Muscle of leg (tissue), 11 donors: ENCODE results near the gene GALNT9. TPM values are rescaled to one million over a fixed set of nuclear protein-coding genes. Genes with fewer than 3 reads are reported as not detected.

Source experiments
- DNase-seq: peaks from one replicate; pipeline ENCODE4 v3.0.0; 2013
- H3K27ac ChIP-seq: one replicate; pipeline ENCODE4 v1.5.1; 2013; ENCODE audit warnings: mild to moderate bottlenecking, low read length, control low read depth
- H3K27me3 ChIP-seq: one replicate; pipeline ENCODE4 v1.6.1; 2013; ENCODE audit warnings: low read length; ENCODE audit not compliant: control insufficient read depth, insufficient read depth
- H3K36me3 ChIP-seq: one replicate; pipeline ENCODE4 v1.6.1; 2013; ENCODE audit warnings: low read length; ENCODE audit not compliant: control insufficient read depth, insufficient read depth
- H3K4me1 ChIP-seq: one replicate; pipeline ENCODE4 v1.6.1; 2013; ENCODE audit warnings: low read length; ENCODE audit not compliant: control insufficient read depth, insufficient read depth
- H3K4me3 ChIP-seq: one replicate; pipeline ENCODE4 v1.5.1; 2013; ENCODE audit warnings: low read length, control low read depth
- H3K9me3 ChIP-seq: replicated peaks from 2 replicates; pipeline ENCODE4 v1.6.1; 2013; ENCODE audit warnings: low read depth, low read length; ENCODE audit not compliant: control insufficient read depth
- WGBS: methylation state at CpG from one replicate; pipeline ENCODE4 v1.1.5; 2013; ENCODE audit warnings: missing lambda C conversion rate; ENCODE audit not compliant: insufficient coverage; 5-methylcytosine and 5-hydroxymethylcytosine counted together
- polyA plus RNA-seq, 8 donors: library from polyadenylated mRNA; unstranded; fragments of 120-200 nt; gene quantifications; one replicate each; pipeline versions ENCODE4 v1.2.1 to v1.2.3, GENCODE V29; 2013; ENCODE audit warnings: inconsistent platforms in 1 of 8, low replicate concordance in 1 of 8; ENCODE audit not compliant: insufficient read length in 8 of 8, insufficient read depth in 1 of 8
- total RNA-seq: library from RNA; stranded (reverse); fragments of 120-200 nt; gene quantifications from one replicate; pipeline ENCODE4 v1.2.4, GENCODE V29; 2013

GALNT9 gene
- total and polyA plus RNA-seq, 9 donors, result 0.91 to 3.0 (median 2.0) TPM

GRCh38 chr12:132352896-132353800 is 23.8 kb upstream of the GALNT9 start:
- H3K36me3 ChIP-seq, result no peaks in the 10 kb centered on the region
- no peak overlapping the region for H3K4me3 ChIP-seq
- no peak overlapping the region for H3K27ac ChIP-seq
- peaks cover 35% of the 10 kb centered on the region for H3K4me1 ChIP-seq
- no peaks in the 10 kb centered on the region for H3K9me3 ChIP-seq
- peaks cover 39% of the 10 kb centered on the region for H3K27me3 ChIP-seq
- WGBS, result 61% methylated on average over 27 of the region's 42 CpGs
- no peak for DNase-seq

GRCh38 chr12:132351751-132352495 is 22.5 kb upstream of the GALNT9 start:
- Histone ChIP-seq H3K36me3 (no peaks in the 10 kb centered on the region), H3K9me3 (no peaks in the 10 kb centered on the region), H3K27ac (no peak overlapping the region), H3K4me3 (no peak overlapping the region), H3K27me3 (peaks cover 38% of the 10 kb centered on the region), H3K4me1 (peaks cover 25% of the 10 kb centered on the region)
- 80% methylated on average over 23 of the region's 24 CpGs for WGBS
- no peak for DNase-seq

DNA sequence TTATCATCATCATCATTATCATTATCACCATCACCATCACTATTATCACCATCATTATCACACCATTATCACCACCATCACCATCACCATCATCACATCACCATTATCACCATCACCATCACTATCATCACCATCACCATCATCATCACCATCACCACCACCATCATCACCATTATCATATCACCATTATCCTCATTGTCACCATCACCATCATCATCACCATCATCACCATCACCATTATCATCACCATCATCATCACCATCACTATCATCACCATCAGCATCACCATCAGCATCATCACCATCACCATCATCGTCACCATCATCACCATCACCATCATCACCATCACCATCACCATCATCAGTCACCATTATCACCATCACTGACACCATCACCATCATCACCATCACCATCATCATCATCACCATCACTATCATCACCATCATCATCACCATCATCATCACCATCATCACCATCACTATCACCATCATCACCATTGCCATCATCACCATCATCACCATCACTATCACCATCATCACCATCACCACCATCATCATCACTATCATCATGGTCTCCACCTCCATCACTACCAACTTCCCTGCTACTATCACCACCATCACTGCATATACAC is 20.2 kb upstream of the GALNT9 start:
- 78% methylated on average over 1 of the region's 1 CpG for WGBS
- Histone ChIP-seq H3K27ac (no peak overlapping the region), H3K9me3 (no peaks in the 10 kb centered on the region), H3K36me3 (no peaks in the 10 kb centered on the region), H3K4me3 (no peak overlapping the region), H3K27me3 (peaks cover 44% of the 10 kb centered on the region), H3K4me1 (peaks cover 9% of the 10 kb centered on the region)
- no peak for DNase-seq

- no peaks in the 10 kb centered on the region for H3K9me3 ChIP-seq
- no peaks in the 10 kb centered on the region for H3K4me1 ChIP-seq
- no peak overlapping the region for H3K4me3 ChIP-seq
- no peak for DNase-seq
- no peak overlapping the region for H3K27ac ChIP-seq
- WGBS, result 94% methylated on average over 13 of the region's 14 CpGs
- no peaks in the 10 kb centered on the region for H3K36me3 ChIP-seq
- peaks cover 44% of the 10 kb centered on the region for H3K27me3 ChIP-seq
These were observed 18.8 kb upstream of the GALNT9 start for GRCh38 chr12:132348176-132348575.

DNA sequence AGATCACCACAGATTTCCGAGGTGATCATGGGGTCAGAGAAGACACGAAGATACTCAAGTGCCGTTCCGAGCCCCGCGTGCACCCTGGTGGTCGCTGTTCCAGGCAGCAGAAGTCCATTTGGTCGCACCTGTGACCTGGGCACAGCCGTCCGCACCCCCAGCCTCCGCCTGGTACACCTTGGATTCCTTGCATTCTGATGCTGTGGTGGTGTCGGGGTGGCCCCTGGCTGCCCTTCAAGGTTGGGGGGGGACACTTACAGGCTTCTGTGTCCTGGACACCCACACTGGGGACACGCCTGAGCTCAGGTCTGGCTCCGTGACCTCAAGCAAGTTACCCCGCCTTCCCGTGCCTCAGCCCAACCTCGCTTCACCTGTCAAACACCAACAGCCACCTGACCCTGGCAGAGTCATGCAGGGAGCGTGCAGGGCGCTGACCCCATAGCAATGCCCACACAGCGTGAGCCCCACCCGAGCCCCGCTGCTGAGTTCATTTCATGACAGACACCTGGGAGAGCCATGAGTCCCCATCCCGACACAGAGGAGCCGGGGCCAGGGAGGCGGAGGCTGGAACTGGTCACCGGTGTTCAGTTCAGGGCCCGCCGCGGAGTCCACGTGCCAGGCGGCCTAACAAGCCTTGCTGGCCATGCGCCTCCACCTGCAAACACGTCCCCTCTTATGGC is 17.9 kb upstream of the GALNT9 start:
- WGBS, result 82% methylated on average over 32 of the region's 33 CpGs
- Histone ChIP-seq H3K27me3 (peaks cover 41% of the 10 kb centered on the region), H3K36me3 (no peaks in the 10 kb centered on the region), H3K4me3 (no peak overlapping the region), H3K27ac (no peak overlapping the region), H3K4me1 (no peaks in the 10 kb centered on the region), H3K9me3 (no peaks in the 10 kb centered on the region)
- DNase-seq, result no peak

GRCh38 chr12:132346471-132347175 is 17.2 kb upstream of the GALNT9 start:
- Histone ChIP-seq H3K27me3 (peaks cover 44% of the 10 kb centered on the region), H3K27ac (no peak overlapping the region), H3K9me3 (no peaks in the 10 kb centered on the region), H3K4me1 (no peaks in the 10 kb centered on the region), H3K4me3 (no peak overlapping the region), H3K36me3 (no peaks in the 10 kb centered on the region)
- DNase-seq, result no peak
- WGBS, result 69% methylated on average over 11 of the region's 20 CpGs

GRCh38 chr12:132345561-132346200 is 16.3 kb upstream of the GALNT9 start:
- no peaks in the 10 kb centered on the region for H3K4me1 ChIP-seq
- no peaks in the 10 kb centered on the region for H3K36me3 ChIP-seq
- H3K9me3 ChIP-seq, result no peaks in the 10 kb centered on the region
- H3K4me3 ChIP-seq, result no peak overlapping the region
- H3K27me3 ChIP-seq, result peaks cover 48% of the 10 kb centered on the region
- DNase-seq, result no peak
- 59% methylated on average over 37 of the region's 37 CpGs for WGBS
- no peak overlapping the region for H3K27ac ChIP-seq

DNA sequence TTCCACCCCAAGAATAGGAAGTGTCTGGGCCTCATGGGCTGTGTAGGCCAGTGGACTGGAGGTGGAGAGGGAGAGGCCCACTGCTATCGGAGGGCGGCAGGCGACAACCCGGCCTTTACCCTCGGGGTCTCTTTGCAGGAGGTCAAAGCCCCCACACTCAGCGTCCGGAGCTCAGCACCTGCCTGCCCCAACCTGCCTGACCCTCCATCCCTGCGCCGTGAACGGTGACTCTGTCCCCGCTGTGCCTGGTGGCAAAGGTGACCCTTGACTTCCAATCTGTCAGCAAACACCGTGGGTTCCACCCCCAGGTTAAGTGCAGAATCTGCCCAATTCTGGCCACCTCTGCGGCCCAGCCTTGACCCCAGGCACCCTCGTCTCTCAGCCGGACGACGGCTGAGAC is 15.7 kb upstream of the GALNT9 start:
- H3K4me3 ChIP-seq, result no peak overlapping the region
- H3K9me3 ChIP-seq, result no peaks in the 10 kb centered on the region
- 57% methylated on average over 13 of the region's 17 CpGs for WGBS
- peaks cover 49% of the 10 kb centered on the region for H3K27me3 ChIP-seq
- H3K36me3 ChIP-seq, result no peaks in the 10 kb centered on the region
- DNase-seq, result no peak
- no peaks in the 10 kb centered on the region for H3K4me1 ChIP-seq
- no peak overlapping the region for H3K27ac ChIP-seq

DNA sequence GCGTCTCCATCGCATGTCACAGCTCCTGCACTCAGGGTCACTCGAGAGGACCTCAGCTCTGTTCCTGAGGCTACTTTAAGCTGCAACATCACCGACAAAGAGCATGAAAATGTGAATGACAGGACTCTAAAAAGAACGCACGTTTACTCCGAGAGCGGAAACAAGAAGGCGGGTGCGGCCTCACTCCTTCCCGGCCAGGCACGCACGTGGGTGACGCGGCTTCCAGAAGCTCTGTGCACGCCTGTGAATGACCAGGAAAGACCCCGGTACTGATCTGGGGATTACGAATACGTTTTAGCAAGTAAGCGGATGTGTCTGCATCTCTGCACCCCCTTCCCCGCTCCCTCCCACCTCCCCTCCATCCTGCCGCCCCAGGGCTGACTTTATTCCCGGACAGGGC is 15.2 kb upstream of the GALNT9 start:
- peaks cover 49% of the 10 kb centered on the region for H3K27me3 ChIP-seq
- no peak overlapping the region for H3K27ac ChIP-seq
- H3K36me3 ChIP-seq, result no peaks in the 10 kb centered on the region
- no peaks in the 10 kb centered on the region for H3K4me1 ChIP-seq
- no peak for DNase-seq
- no peak overlapping the region for H3K4me3 ChIP-seq
- H3K9me3 ChIP-seq, result no peaks in the 10 kb centered on the region
- WGBS, result 75% methylated on average over 22 of the region's 23 CpGs
